ENCODE measurements around the gene ZACN. TPM values are rescaled to one million over a fixed set of nuclear protein-coding genes. Genes with fewer than 3 reads are reported as not detected.
"Not testable (repeated sequence)": the region's sequence is repeated elsewhere in the genome, so short reads cannot be mapped to it uniquely, and the experiment has no call there.

Gene ZACN
- total and polyA plus RNA-seq, 4 experiments from 2014 or later = 0.35 to 1.0 TPM; not detected in 2

DNA sequence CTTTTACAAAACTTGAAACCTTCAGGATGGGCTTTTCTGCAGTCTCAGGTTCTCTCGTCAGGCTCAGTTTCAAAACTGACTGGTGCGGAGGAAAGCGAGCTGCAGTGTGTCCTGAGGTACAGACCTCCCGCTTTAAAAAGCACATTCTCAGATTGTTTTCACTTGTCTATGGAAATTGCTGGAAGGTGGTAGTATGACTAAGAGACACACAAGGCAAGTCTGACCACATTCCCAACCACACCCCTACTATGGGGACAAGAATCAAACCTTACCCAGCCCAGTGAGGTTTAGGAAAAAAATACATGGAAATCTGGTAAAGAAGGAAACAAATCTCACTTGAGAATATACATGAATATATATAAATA lies 24.9 kb upstream of the ZACN start:
- Mint-ChIP-seq H3K27me3 (no peaks in the 10 kb centered on the region), H3K4me1 (peaks cover 8 to 19% (median 15%) of the 10 kb centered on the region in 4 donors), H3K27ac (peak overlapping the region in 3 of 7 donors; percentile 39 to 53 (median 52)), H3K4me3 (no peak overlapping the region), H3K36me3 (peaks cover 53 to 68% of the 10 kb centered on the region in 2 donors), H3K9me3 (no peaks in the 10 kb centered on the region)
- ChIA-PET CTCF (ENCODE audit: partially characterized antibody) (interaction anchor here (2.2 kb wide), 1 partner anchor 40 kb away, joined by 12 read pairs; no protein-coding TSS in a partner anchor), POLR2A (ENCODE audit: partially characterized antibody) (interaction anchor here (0.9 to 2.7 kb wide), 3 partner anchors 10 to 213 kb away, joined by 3 to 7 read pairs (median 3); no protein-coding TSS in a partner anchor)
- Histone ChIP-seq H3K4me3 (ENCODE audit: low read length in 2 of 2) (no peak overlapping the region), H3K36me3 (ENCODE audit: insufficient read depth, low read length) (peaks cover 72% of the 10 kb centered on the region), H3K27ac (ENCODE audit: low read depth, low read length) (no peak overlapping the region), H3K9me3 (ENCODE audit: control insufficient read depth in 1 of 2, low read length in 2 of 2) (no peaks in the 10 kb centered on the region), H3K4me1 (ENCODE audit: insufficient read depth, low read length) (peaks cover 3% of the 10 kb centered on the region), H3K27me3 (ENCODE audit: insufficient read depth, low read length) (no peaks in the 10 kb centered on the region)
- intact Hi-C loops (cut with micrococcal nuclease) = no loop called here
- no peak for DNase-seq

DNA sequence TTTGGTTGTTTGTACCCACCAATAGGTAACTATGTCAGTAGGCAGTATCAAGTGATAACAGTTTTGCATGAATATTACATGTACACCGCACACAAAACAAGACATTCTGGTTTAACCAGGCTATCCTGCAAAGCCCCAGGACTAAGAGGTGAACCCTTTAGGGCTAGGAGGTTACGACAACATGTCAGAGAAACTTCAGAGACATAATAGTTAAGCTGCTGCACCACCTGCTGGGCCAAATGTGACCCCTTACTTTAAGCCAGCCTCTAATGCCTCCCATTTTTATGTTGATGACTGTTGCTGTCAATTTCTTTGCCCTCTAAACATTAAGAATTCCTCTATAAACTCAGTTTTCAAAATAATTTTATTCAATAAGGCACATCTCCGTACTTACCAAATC lies 22.1 kb upstream of the ZACN start:
- Histone ChIP-seq H3K4me3 (ENCODE audit: low read length in 2 of 2) (no peak overlapping the region), H3K27me3 (ENCODE audit: insufficient read depth, low read length) (no peaks in the 10 kb centered on the region), H3K36me3 (ENCODE audit: insufficient read depth, low read length) (peaks cover 67% of the 10 kb centered on the region), H3K27ac (ENCODE audit: low read depth, low read length) (no peak overlapping the region), H3K9me3 (ENCODE audit: control insufficient read depth in 1 of 2, low read length in 2 of 2) (no peaks in the 10 kb centered on the region), H3K4me1 (ENCODE audit: insufficient read depth, low read length) (no peaks in the 10 kb centered on the region)
- Mint-ChIP-seq H3K27me3 (no peaks in the 10 kb centered on the region), H3K4me3 (no peak overlapping the region), H3K36me3 (peaks cover 46 to 61% of the 10 kb centered on the region in 2 donors), H3K27ac (peak overlapping the region in 2 of 7 donors; percentile 58 to 72), H3K9me3 (no peaks in the 10 kb centered on the region), H3K4me1 (peaks cover 0 to 7% (median 4%) of the 10 kb centered on the region in 4 donors)
- intact Hi-C loops (cut with micrococcal nuclease) = no loop called here
- DNase-seq = no peak
- ChIA-PET CTCF (ENCODE audit: partially characterized antibody) (interaction anchor here (1.5 to 4.1 kb wide), 3 partner anchors 43 to 223 kb away, joined by 3 to 19 read pairs (median 4); partner anchors contain the start of gene MRPL38), POLR2A (ENCODE audit: partially characterized antibody) (no interaction called here)

DNA sequence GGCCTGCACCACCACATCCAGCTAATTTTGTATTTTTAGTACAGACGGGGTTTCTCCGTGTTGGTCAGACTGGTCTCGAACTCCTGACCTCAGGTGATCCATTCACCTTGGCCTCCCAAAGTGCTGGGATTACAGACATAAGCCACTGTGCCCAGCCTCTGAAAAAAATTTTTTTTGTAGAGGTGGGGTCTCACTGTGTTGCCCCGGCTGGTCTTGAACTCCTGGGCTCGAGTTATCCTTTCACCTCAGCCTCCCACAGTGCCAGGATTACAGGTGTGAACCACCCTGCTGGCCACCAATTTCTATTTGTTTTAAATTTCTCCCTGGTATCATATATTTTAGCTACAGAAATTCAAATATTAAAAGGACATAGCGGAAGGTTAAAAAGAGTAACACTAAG lies 20.7 kb upstream of the ZACN start:
- H3K4me1 Mint-ChIP-seq; H3K4me3 Mint-ChIP-seq; H3K27ac ChIP-seq (ENCODE audit: low read depth, low read length); H3K27me3 ChIP-seq (ENCODE audit: insufficient read depth, low read length); DNase-seq; H3K9me3 Mint-ChIP-seq; intact Hi-C loops (cut with micrococcal nuclease); H3K4me3 ChIP-seq (ENCODE audit: low read length in 2 of 2); H3K4me1 ChIP-seq (ENCODE audit: insufficient read depth, low read length); H3K9me3 ChIP-seq (ENCODE audit: control insufficient read depth in 1 of 2, low read length in 2 of 2); H3K27me3 Mint-ChIP-seq: not testable (repeated sequence)
- ChIA-PET CTCF (ENCODE audit: partially characterized antibody) (interaction anchor here (1.1 to 4.1 kb wide), 2 partner anchors 44 to 244 kb away, joined by 3 to 19 read pairs; no protein-coding TSS in a partner anchor), POLR2A (ENCODE audit: partially characterized antibody) (interaction anchor here (1.1 kb wide), 1 partner anchor 14 kb away, joined by 4 read pairs; the partner anchor contains the start of gene SRP68)
- H3K36me3 ChIP-seq (ENCODE audit: insufficient read depth, low read length) = peaks cover 71% of the 10 kb centered on the region
- H3K27ac Mint-ChIP-seq = peak overlapping the region in 1 of 7 donors; percentile 15
- H3K36me3 Mint-ChIP-seq = peaks cover 52 to 60% of the 10 kb centered on the region in 2 donors

DNA sequence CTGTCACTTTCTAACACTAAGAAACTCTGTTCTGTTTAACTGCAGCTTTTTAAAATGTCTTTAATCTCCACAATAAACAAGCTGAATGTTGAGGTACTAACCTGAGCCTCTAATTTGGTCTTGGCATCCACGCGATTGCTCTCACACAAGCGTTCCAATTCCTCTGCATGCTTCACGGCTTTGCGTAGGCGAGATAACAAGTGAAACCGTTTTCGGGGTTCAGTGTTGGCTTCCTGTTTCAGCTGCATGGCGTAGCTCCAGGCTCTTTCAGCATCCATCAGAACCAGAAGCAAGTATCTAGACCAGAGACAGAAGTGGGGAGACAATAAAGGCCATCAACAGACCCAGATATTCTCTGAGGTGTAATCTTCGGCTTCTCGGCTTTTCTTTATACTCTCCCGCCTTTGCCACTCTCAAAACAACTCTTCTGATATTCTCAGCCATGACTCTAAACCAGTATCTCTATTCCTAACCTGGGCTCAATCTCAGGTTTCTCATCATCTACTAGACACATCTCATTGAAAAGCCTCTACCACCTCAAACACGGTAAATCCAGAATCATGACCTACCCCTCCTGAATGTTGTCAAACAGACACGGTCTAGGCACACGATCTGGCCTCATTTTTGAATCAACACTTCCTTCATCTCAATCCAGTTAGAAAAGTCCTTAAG lies 15.0 kb upstream of the ZACN start:
- H3K9me3 Mint-ChIP-seq = no peaks in the 10 kb centered on the region
- peaks cover 18 to 34% (median 22%) of the 10 kb centered on the region in 4 donors for H3K4me1 Mint-ChIP-seq
- intact Hi-C loops (cut with micrococcal nuclease) = loop anchor here (2.0 kb wide), 1 partner anchor 15 kb away; no protein-coding TSS in a partner anchor
- H3K27ac Mint-ChIP-seq = peak overlapping the region; percentile 92 to 98 (median 97)
- no peaks in the 10 kb centered on the region for H3K27me3 Mint-ChIP-seq
- H3K27me3 ChIP-seq (ENCODE audit: insufficient read depth, low read length) = no peaks in the 10 kb centered on the region
- no peaks in the 10 kb centered on the region for H3K9me3 ChIP-seq (ENCODE audit: control insufficient read depth in 1 of 2, low read length in 2 of 2)
- ChIA-PET CTCF (ENCODE audit: partially characterized antibody) (interaction anchor here (0.6 to 4.7 kb wide), 16 partner anchors 11 to 1574 kb away, joined by 3 to 25 read pairs (median 3); partner anchors contain the start of gene EXOC7), POLR2A (ENCODE audit: partially characterized antibody) (interaction anchor here (0.6 to 2.1 kb wide), 11 partner anchors 8 to 211 kb away, joined by 3 to 7 read pairs (median 4); partner anchors contain the start of genes EXOC7, SRP68 and ZACN)
- peaks cover 16% of the 10 kb centered on the region for H3K4me1 ChIP-seq (ENCODE audit: insufficient read depth, low read length)
- peaks cover 40 to 69% of the 10 kb centered on the region in 2 donors for H3K36me3 Mint-ChIP-seq
- DNase-seq = peak; percentile 50 to 78 (median 61)
- peaks cover 71% of the 10 kb centered on the region for H3K36me3 ChIP-seq (ENCODE audit: insufficient read depth, low read length)
- H3K4me3 ChIP-seq (ENCODE audit: low read length in 2 of 2) = no peak overlapping the region
- H3K27ac ChIP-seq (ENCODE audit: low read depth, low read length) = peak overlapping the region; percentile 47
- H3K4me3 Mint-ChIP-seq = peak overlapping the region; percentile 69 to 92 (median 74)

DNA sequence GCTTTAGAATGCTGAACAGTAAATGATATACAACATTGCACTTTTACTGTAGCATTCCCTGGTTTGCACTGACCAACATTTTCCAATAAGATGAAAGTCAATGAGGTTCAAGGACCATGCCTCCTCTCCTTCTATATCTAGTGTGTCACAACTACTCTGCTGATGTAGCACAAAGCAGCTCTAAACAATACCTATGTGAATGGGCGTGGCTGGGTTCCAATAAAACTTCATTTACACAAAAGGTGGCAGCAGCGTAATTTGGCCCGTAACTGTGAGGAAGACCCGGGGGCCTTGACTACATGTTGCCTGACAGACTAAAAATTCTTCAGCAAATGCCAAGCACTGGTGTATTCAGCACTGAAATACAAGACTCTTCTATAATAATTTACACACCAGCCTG lies 13.2 kb upstream of the ZACN start:
- POLR2A ChIA-PET (ENCODE audit: partially characterized antibody) = interaction anchor here (1.1 kb wide), 1 partner anchor 14 kb away, joined by 3 read pairs; no protein-coding TSS in a partner anchor
- H3K27me3 ChIP-seq (ENCODE audit: insufficient read depth, low read length) = no peaks in the 10 kb centered on the region
- H3K4me3 ChIP-seq (ENCODE audit: low read length in 2 of 2) = no peak overlapping the region
- Mint-ChIP-seq H3K4me3 (peak overlapping the region in 2 of 8 donors; percentile 1 to 35), H3K9me3 (no peaks in the 10 kb centered on the region), H3K27me3 (no peaks in the 10 kb centered on the region), H3K36me3 (peaks cover 33 to 63% of the 10 kb centered on the region in 2 donors), H3K27ac (peak overlapping the region in 6 of 7 donors; percentile 5 to 90 (median 76)), H3K4me1 (peaks cover 23 to 43% (median 30%) of the 10 kb centered on the region in 4 donors)
- no peak overlapping the region for H3K27ac ChIP-seq (ENCODE audit: low read depth, low read length)
- no peaks in the 10 kb centered on the region for H3K9me3 ChIP-seq (ENCODE audit: control insufficient read depth in 1 of 2, low read length in 2 of 2)
- H3K36me3 ChIP-seq (ENCODE audit: insufficient read depth, low read length) = peaks cover 59% of the 10 kb centered on the region
- intact Hi-C loops (cut with micrococcal nuclease) = loop anchor here (2.0 kb wide), 1 partner anchor 17 kb away; no protein-coding TSS in a partner anchor
- DNase-seq = no peak
- peaks cover 25% of the 10 kb centered on the region for H3K4me1 ChIP-seq (ENCODE audit: insufficient read depth, low read length)
- CTCF ChIA-PET (ENCODE audit: partially characterized antibody) = interaction anchor here (1.2 to 4.7 kb wide), 3 partner anchors 15 to 213 kb away, joined by 3 to 25 read pairs (median 10); no protein-coding TSS in a partner anchor

DNA sequence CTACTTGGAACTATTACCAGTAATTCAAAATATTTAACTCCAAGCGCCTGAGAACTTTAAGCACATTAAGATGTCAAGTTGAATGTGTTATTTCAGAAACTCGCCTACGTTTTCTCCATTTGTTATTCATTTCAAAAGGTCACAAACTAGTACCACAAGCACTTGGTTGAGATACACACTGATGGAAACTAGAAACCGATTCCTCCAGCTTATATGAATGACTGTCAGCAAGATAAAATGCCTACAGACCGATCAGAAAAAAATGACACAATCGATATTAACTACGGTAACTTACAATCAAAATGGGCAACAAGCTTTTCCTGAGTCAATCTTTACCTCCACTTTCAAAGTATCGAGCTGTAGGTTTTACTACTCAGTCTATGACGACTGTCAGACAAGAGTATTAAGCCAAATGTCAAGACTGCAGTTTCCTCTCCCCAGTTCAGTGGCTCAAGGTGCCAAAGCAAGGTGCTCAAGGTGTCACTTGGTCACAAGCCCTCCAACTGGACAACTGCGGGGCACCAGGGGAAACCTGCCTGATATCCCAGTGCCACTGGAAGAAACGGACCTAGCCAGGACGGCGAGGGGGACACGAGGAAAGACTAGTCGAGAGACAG lies 7.3 kb upstream of the ZACN start:
- Histone ChIP-seq H3K4me1 (ENCODE audit: insufficient read depth, low read length) (peaks cover 50% of the 10 kb centered on the region), H3K36me3 (ENCODE audit: insufficient read depth, low read length) (peaks cover 17% of the 10 kb centered on the region), H3K4me3 (ENCODE audit: low read length in 2 of 2) (peak overlapping the region; percentile 81 to 97), H3K9me3 (ENCODE audit: control insufficient read depth in 1 of 2, low read length in 2 of 2) (no peaks in the 10 kb centered on the region), H3K27ac (ENCODE audit: low read depth, low read length) (peak overlapping the region; percentile 86), H3K27me3 (ENCODE audit: insufficient read depth, low read length) (peaks cover 19% of the 10 kb centered on the region)
- H3K27ac Mint-ChIP-seq = peak overlapping the region; percentile 89 to 98 (median 97)
- H3K4me3 Mint-ChIP-seq = peak overlapping the region; percentile 95 to 98 (median 97)
- ChIA-PET CTCF (ENCODE audit: partially characterized antibody) (interaction anchor here (0.9 to 2.1 kb wide), 3 partner anchors 11 to 208 kb away, joined by 3 to 5 read pairs (median 3); no protein-coding TSS in a partner anchor), POLR2A (ENCODE audit: partially characterized antibody) (interaction anchor here (0.6 to 1.8 kb wide), 8 partner anchors 8 to 282 kb away, joined by 3 to 7 read pairs (median 4); partner anchors contain the start of genes EXOC7, FOXJ1 and PRPSAP1)
- H3K36me3 Mint-ChIP-seq = peaks cover 0 to 29% of the 10 kb centered on the region in 2 donors
- intact Hi-C loops (cut with micrococcal nuclease) = loop anchor here (1.0 to 2.0 kb wide), 3 partner anchors 32 to 282 kb away; partner anchors contain the start of genes EXOC7 and PRPSAP1
- H3K4me1 Mint-ChIP-seq = peaks cover 26 to 56% (median 43%) of the 10 kb centered on the region in 4 donors
- DNase-seq = peak in 3 of 5 donors; percentile 14 to 29 (median 17)
- H3K9me3 Mint-ChIP-seq = no peaks in the 10 kb centered on the region
- peaks cover 14 to 18% of the 10 kb centered on the region in 2 donors for H3K27me3 Mint-ChIP-seq

All from CD4-positive, alpha-beta memory T cell (primary cell).